NCI-H524 (cell line): Measurements from ENCODE around the gene USP22.
A peak's percentile ranks its signal among the peaks of the same experiment; 100 is the strongest.

ENCODE experiments used
- DNase-seq, 2 experiments: peaks; one replicate each; lab custom pipeline; 2025; lab: John Stamatoyannopoulos, UW

Gene USP22

DNA sequence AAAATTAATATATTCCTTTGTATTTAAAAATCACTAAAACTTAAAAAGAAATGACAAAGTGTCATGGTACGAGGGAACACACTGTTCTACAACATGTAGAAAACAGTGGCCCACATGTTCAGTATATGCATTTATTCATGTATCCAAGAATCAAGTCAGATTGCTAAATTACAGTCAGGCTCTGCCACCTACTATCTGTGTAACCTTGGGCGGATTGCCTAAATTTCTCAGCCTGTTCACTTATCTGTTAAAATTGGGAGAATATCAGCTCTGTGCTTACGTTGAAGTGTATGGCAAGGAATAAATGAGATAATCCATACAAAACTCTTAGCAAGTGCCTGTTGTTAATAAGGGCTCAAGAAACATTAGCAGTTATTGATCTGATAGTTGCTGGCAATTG lies 3.4 kb upstream of the USP22 start:
- no peak for DNase-seq

- DNase-seq = no peak
These were observed 2.2 kb upstream of the USP22 start for GRCh38 chr17:21044971-21045370.

DNA sequence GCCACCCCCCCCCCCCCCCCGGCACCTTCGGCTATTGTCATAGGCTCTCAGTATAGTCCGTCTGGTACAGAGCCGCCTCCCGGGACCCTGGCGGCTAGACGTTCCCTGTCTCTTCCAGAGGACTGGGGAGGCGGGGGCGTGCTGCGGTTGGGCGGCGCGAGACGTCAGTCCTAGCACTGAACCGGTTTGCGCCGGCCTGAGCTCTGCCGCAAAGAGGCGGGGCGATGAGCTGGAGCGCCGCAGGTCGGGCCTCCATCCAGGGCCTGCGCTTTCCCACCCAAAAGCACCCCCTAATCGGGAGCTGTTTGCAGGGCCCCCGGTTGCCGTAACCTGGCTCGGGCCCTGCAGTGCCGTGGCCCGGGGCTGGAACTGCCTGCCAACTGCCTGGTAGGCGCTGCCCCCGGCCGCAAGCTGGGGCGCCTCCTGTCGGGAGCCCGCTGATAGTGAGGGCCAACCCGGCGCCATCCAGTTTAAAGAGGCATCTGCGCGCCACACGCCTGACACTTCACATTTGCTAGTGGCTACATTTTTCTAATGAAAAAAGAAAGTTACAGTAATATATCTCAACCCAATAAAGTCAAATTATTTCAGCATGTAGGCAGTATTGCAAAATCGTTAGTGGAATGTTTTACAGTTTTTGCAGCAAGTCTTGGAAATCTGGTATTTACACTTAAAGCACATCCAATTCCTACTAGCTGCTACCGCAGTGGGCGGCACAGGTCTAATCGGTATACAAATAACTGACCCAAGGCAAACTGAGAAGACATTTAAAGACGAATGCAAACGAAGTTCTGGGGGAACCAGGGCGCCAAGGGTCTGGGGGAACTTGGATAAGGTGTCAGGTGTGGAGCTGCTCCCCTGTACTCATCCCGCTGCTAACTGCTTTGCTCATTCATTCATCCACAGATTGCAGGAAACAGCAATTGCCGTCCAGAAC lies 753 bp upstream of the USP22 start:
- peak; percentile 98 to 99 for DNase-seq

DNA sequence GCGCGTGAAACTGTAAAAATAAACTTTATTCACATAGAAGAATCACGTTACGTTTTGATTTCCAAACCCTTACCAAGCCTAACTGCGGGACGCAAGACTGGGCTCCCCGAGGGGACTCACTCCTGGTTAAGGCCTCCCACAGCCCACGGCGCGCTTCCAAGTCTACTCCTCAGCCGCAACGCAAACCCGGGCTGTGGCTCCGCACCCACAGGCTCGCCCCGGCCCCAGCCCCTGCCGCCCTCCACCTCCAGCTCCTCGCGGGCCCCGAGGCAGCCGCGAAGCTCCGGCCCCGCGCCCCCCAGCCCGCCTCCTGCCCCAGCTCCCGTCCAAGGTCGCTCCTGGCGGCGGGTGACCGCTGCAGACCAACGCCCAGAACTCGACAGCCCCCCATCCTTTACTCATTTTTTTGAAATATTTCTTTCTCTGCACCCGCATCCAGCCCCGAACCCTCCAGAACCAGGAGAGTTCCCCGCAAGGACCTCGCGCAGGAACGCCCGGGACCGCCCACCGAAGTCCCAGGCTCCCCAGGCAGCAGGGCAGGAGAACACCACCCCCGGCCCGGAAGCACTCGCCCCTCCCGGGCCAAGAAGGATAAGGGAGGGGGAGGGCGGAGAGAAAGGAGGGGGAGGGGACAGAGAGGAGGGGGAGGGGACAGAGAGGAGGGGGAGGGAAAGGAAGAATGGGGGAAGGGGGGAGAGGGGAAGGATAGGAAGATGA lies 912 bp downstream of the USP22 start:
- DNase-seq = peak; percentile 85 to 87

DNA sequence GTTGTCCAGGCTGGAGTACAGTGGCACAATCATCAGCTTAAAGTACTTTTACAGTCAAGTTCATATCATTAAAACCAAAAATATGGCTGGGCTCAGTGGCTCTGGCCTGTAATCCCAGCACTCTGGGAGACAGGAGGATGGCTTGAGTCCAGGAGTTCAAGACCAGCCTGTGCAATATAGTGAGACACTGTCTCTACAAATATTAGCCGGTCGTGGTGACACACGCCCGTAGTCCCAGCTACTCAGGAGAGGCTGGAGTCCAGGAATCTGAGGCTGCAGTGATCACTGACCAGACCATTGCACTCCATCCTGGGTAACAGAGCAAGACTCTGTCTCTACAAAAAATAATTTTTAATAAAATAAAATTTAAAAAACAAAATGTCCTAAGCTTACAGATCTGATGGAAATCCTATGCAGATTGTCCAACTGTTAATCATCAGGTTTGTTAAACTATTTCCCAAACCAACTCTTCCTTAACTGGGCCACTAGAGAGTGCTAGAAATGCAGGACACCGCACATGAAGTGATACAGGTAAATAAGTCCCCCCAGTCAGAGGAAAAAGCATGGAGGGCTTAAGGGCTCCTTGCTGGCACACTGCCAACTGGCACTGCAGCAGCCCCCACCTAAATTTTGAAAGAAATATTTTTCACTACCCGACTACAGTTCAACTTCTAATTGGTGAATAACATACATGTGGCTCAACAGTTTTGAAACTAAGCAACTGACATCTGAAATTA lies 2.8 kb downstream of the USP22 start:
- DNase-seq = peak; percentile 28 to 78

- DNase-seq = no peak
These were observed 5.6 kb downstream of the USP22 start for GRCh38 chr17:21037117-21037803.

DNA sequence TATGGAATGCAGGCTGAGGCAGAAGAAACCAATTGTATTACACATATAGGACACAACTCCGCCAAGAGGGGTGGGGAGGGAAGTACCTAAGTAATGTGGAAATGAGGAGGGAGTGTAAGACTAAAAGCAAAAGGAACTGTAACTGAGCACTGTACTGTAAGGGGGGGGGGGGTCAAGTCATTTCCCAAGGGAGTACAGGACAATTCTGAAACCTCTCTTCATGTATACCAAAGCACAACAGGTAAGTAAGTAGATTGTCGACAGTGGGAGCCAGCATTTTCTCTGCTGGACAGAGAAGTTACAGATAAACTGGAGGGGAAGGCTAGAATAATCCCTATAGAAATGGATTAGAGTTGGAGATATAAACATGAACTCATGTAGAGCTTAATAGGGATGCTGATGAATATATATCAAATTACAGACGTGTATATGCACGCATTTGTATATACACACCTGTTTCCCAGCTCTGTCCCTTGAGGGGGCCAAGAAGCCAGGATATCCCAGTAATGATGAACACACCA lies 6.4 kb downstream of the USP22 start:
- DNase-seq = peak in 1 of 2 experiments; percentile 26

DNA sequence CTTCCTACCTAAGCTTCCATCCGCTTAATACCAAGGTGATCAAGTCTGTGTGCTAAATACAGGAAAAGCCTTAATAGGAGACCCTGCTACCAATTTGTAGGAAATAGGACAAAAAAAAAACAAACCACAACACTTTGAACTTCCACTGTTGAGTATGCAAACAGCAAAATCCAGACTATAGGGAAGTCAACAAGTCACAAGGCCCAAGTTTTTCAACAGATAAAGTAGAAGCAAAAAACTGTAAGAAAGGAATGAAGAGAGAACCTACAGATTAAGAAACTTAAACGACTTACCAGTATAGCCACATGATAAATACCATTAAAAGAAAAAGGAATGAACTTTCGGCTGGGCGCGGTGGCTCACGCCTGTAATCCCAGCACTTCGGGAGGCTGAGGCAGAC lies 7.4 kb downstream of the USP22 start:
- no peak for DNase-seq

- no peak for DNase-seq
These were observed 8.2 kb downstream of the USP22 start for GRCh38 chr17:21034340-21035235.

GRCh38 chr17:21033350-21033749 lies 9.5 kb downstream of the USP22 start:
- DNase-seq = no peak

DNA sequence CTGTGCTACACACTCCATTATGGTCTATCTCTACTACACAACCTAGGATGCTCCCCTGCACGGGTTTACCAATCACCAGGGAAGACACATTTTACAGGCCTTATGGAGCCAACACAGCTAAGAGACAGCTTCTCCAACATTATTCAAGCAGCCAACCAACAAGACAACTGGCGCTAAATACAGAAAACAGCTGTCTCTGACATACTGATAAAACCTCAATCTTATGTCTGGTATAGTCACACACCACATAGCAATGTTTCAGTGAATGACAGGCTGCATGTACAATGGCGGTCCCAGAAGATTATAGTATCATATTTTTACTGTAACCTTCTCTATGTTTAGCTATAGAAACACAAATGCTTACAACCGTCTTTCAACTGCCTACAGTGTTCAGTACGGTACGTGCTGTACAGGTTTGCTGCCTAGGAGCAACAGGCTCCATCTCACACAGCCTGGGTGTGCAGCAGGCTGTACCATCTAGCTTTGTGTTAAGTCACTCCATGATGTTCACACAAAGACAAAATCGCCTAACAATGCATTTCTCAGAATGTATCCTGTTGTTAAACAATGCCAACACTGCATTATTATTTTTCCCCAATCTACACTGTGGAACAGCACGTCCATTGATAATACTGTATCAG lies 10.9 kb downstream of the USP22 start:
- DNase-seq = no peak

DNA sequence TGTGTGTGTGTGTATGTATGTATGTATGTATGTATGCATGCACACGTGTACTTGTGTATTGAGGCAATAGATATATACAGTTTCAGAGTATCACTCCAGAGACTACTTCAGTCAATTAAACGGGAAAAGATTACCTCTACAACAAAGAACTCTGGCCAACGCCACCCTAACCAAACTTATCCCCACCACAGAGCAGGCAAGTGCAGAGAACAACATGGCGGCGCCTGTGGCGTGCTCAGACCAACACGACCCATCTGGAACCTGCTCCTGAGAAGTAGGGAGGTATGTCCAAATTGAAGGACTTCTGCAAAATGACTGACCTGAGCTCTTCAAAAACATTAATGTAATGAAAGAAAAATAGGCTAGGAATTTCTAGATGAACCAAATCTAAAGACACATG lies 12.4 kb downstream of the USP22 start:
- no peak for DNase-seq

GRCh38 chr17:21029515-21029914 lies 13.3 kb downstream of the USP22 start:
- no peak for DNase-seq

DNA sequence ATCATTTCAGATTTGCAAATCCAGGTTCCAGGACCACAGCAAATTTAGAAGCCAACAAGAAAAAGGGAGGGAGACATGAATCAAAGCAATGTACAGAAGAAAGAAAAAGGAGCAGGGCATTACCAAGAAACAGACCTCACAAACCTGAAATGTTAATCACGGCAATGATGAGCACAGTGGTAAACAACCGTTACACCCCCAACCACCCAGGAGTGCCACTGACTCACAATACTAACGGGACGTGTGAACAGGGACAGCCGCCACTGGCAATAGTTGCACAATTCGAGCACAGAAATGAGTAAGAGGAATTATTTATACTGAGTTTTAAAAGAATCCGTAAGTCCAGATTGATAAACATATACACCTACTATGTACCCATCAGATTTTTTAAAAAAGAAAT lies 13.8 kb downstream of the USP22 start:
- no peak for DNase-seq

DNA sequence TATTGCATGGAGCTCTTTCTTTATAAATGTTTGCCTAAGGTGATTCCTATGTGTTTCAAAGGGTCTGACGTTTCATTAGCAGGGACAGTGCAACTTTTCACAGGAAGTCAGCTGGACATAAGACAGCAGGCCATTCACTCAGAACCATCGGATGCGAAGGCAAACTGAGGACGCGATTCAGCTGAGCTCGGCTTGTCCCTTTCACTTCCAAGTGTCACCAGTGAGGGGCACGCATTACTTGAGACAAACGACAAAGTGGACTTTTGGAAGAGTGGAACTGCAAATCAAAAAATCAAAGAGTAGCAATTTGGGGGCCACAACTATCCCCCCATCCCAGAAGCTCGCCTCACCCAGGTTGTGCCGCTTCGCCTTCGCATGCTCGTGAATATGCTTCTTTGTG lies 14.6 kb downstream of the USP22 start:
- DNase-seq = no peak

- DNase-seq = no peak
These were observed 15.8 kb downstream of the USP22 start for GRCh38 chr17:21027031-21027430.

DNA sequence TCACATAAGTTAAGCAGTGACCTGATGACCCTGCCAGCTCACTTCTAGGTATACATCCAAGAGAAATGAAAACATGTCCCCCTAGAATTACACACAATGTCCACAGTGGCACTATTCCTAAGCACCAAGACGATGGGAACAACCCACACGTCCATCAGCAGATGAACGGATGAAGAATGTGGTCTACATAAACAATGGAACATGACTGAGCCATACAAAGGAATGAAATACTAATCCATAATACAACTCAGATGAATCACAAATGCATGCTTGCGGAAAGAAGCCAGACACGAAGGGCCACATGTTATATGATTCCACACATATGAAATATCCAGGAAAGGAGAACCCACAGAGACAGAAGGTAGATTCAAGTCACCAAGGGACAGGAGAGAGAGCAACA lies 17.4 kb downstream of the USP22 start:
- DNase-seq = no peak

DNA sequence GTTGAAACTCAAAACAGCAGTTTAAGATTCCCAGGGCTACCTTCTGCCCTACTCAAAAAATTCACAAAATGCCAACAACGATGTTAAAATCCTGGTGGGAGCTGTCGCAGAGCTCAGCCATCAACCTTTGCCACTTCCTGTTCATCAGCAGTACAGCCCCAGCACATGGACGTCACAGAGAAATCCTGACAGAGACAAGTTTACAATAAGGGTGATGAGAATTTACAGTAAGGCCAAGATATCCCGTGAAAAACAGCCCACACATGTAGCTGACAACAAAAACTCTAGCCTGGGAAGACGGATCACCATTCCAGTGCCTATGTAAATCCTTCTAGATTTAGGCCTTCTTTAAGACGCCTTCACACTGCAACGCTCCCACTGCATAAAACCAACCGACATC lies 18.8 kb downstream of the USP22 start:
- DNase-seq = no peak

GRCh38 chr17:21021208-21021803 lies 21.5 kb downstream of the USP22 start:
- no peak for DNase-seq

GRCh38 chr17:21020622-21021021 lies 22.2 kb downstream of the USP22 start:
- no peak for DNase-seq
